A673 (cell line): ENCODE results near the gene SLC25A38. TPM values are rescaled to one million over a fixed set of nuclear protein-coding genes. Genes with fewer than 3 reads are reported as not detected.

Experiments
- BruUV-seq: library from RNA; stranded (reverse); fragments of 400-500 nt; replicated peaks from 2 replicates; lab custom pipeline; 2021; lab: Mats Ljungman, UMichigan
- CTCF ChIA-PET: fragments of 300-600 bp; sonication (Branson Sonifier 250); formaldehyde crosslinking; loops from one replicate; lab custom pipeline; 2022; ENCODE audit warnings: antibody characterized with exemption; lab: Charles Lee
- POLR2A ChIA-PET: fragments of 300-600 bp; sonication (Branson Sonifier 250); formaldehyde crosslinking; loops from one replicate; lab custom pipeline; 2022; ENCODE audit warnings: antibody characterized with exemption; ENCODE audit not compliant: low non-redundant PET; lab: Charles Lee
- DNase-seq: peaks from one replicate; pipeline ENCODE4 v3.0.0-alpha.2; 2015; ENCODE audit warnings: low spot score
- H3K27ac ChIP-seq: fragments of 200-600 bp; sonication (generic); 2 replicates; pipeline ENCODE4 v1.5.1; 2016; ENCODE audit warnings: mixed run types, low read depth, mild to moderate bottlenecking, mixed read lengths, antibody characterized with exemption, low read length; ENCODE audit not compliant: poor library complexity, severe bottlenecking
- H3K27me3 ChIP-seq: fragments of 200-600 bp; sonication (generic); replicated peaks from 2 replicates; pipeline ENCODE4 v1.6.1; 2017; ENCODE audit warnings: mixed run types, low read depth, mild to moderate bottlenecking, mixed read lengths, antibody characterized with exemption, low read length; ENCODE audit not compliant: insufficient read depth, poor library complexity
- H3K36me3 ChIP-seq: fragments of 200-600 bp; sonication (generic); 2 replicates; pipeline ENCODE4 v1.6.1; 2016; ENCODE audit warnings: mixed run types, mild to moderate bottlenecking, mixed read lengths, antibody characterized with exemption, low read length; ENCODE audit not compliant: insufficient read depth, poor library complexity, severe bottlenecking
- H3K4me1 ChIP-seq: fragments of 200-600 bp; sonication (generic); 2 replicates; pipeline ENCODE4 v1.6.1; 2017; ENCODE audit warnings: mixed run types, mild to moderate bottlenecking, mixed read lengths, antibody characterized with exemption, low read length; ENCODE audit not compliant: insufficient read depth, poor library complexity, severe bottlenecking
- H3K4me3 ChIP-seq: fragments of 200-600 bp; sonication (generic); 2 replicates; pipeline ENCODE4 v1.5.1; 2016; ENCODE audit warnings: low read depth, mixed run types, mild to moderate bottlenecking, mixed read lengths, low read length; ENCODE audit not compliant: poor library complexity, severe bottlenecking
- H3K9me3 ChIP-seq: fragments of 200-600 bp; sonication (generic); 2 replicates; pipeline ENCODE4 v1.6.1; 2016; ENCODE audit warnings: mixed run types, low read depth, mild to moderate bottlenecking, mixed read lengths, antibody characterized with exemption, low read length; ENCODE audit not compliant: poor library complexity, severe bottlenecking
- EZH2 ChIP-seq: fragments of 200-600 bp; sonication (generic); IDR thresholded peaks from 2 replicates; pipeline ENCODE4 v1.6.1; 2017; ENCODE audit warnings: borderline replicate concordance, low read depth, mild to moderate bottlenecking, mixed read lengths, antibody characterized with exemption, low read length; ENCODE audit not compliant: poor library complexity, severe bottlenecking
- intact Hi-C: fragments of 100-400 bp; cut with micrococcal nuclease; formaldehyde crosslinking; loops from one replicate; pipeline ENCODE4 v1.10.0; 2022; ENCODE audit not compliant: unreplicated experiment
- total RNA-seq: library from RNA; stranded (reverse); gene quantifications from 2 replicates; pipeline ENCODE4 v1.2.3, GENCODE V29; 2021
- TF ChIP-seq, protein P1 (sequence below): fragments of 300-800, 200-600 bp; sonication (generic); conservative IDR thresholded peaks from 2 replicates; pipeline ENCODE4 v1.5.1; 2017; ENCODE audit warnings: low read depth, mild to moderate bottlenecking, antibody characterized with exemption, low read length, moderate library complexity, mixed read lengths

The SLC25A38 gene
- total RNA-seq, 1 experiment from 2014 or later = 13.7 TPM

GRCh38 chr3:39433642-39434041 lies 50.5 kb downstream of the SLC25A38 start:
- no TSS peak for BruUV-seq
- no peak overlapping the region for H3K27ac ChIP-seq
- no peaks in the 10 kb centered on the region for H3K36me3 ChIP-seq
- no peaks in the 10 kb centered on the region for H3K27me3 ChIP-seq
- intact Hi-C loops = no loop called here
- TF ChIP-seq, protein P1, sequence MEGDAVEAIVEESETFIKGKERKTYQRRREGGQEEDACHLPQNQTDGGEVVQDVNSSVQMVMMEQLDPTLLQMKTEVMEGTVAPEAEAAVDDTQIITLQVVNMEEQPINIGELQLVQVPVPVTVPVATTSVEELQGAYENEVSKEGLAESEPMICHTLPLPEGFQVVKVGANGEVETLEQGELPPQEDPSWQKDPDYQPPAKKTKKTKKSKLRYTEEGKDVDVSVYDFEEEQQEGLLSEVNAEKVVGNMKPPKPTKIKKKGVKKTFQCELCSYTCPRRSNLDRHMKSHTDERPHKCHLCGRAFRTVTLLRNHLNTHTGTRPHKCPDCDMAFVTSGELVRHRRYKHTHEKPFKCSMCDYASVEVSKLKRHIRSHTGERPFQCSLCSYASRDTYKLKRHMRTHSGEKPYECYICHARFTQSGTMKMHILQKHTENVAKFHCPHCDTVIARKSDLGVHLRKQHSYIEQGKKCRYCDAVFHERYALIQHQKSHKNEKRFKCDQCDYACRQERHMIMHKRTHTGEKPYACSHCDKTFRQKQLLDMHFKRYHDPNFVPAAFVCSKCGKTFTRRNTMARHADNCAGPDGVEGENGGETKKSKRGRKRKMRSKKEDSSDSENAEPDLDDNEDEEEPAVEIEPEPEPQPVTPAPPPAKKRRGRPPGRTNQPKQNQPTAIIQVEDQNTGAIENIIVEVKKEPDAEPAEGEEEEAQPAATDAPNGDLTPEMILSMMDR = no peak
- no peak for TF ChIP-seq EZH2
- POLR2A ChIA-PET = no interaction called here
- no peaks in the 10 kb centered on the region for H3K4me1 ChIP-seq
- no peak overlapping the region for H3K4me3 ChIP-seq
- no peak for DNase-seq
- no peaks in the 10 kb centered on the region for H3K9me3 ChIP-seq
- CTCF ChIA-PET = no interaction called here

- DNase-seq = no peak
- POLR2A ChIA-PET = no interaction called here
- TF ChIP-seq, protein P1 = no peak
- Histone ChIP-seq H3K27me3 (no peaks in the 10 kb centered on the region), H3K4me1 (no peaks in the 10 kb centered on the region), H3K27ac (no peak overlapping the region), H3K9me3 (no peaks in the 10 kb centered on the region), H3K36me3 (no peaks in the 10 kb centered on the region), H3K4me3 (no peak overlapping the region)
- no TSS peak for BruUV-seq
- CTCF ChIA-PET = no interaction called here
- intact Hi-C loops = no loop called here
Measured at GRCh38 chr3:39434574-39434973, 51.4 kb downstream of the SLC25A38 start.

GRCh38 chr3:39435006-39435748 lies 52.0 kb downstream of the SLC25A38 start:
- intact Hi-C loops = no loop called here
- BruUV-seq = no TSS peak
- ChIA-PET POLR2A (no interaction called here), CTCF (no interaction called here)
- Histone ChIP-seq H3K4me3 (no peak overlapping the region), H3K4me1 (no peaks in the 10 kb centered on the region), H3K36me3 (no peaks in the 10 kb centered on the region), H3K27ac (no peak overlapping the region), H3K9me3 (no peaks in the 10 kb centered on the region), H3K27me3 (no peaks in the 10 kb centered on the region)
- TF ChIP-seq, protein P1 = no peak
- no peak for TF ChIP-seq EZH2
- peak; percentile 26 for DNase-seq
